Posterior cingulate gyrus (tissue), 11 donors: Measurements from ENCODE around the gene SPIN2B.

ENCODE experiments used
- DNase-seq, 10 donors: peaks; one replicate each; pipeline versions ENCODE4 v3.0.0 to v3.0.0-alpha.2; 2020 to 2021; ENCODE audit warnings: mixed read lengths in 3 of 10
- intact Hi-C: fragments of 100-400 bp; cut with DNase I; formaldehyde crosslinking; loops from one replicate; pipeline ENCODE4 v1.15.1; 2023

SPIN2B gene

GRCh38 chrX:57074458-57074857, 46.9 kb downstream of the SPIN2B start:
- intact Hi-C loops = no loop called here
- DNase-seq = no peak

GRCh38 chrX:57070185-57070984, 51.0 kb downstream of the SPIN2B start:
- intact Hi-C loops = no loop called here
- no peak for DNase-seq
